ENCODE results near the gene WDR64.
A peak's percentile ranks its signal among the peaks of the same experiment; 100 is the strongest.

WDR64 gene

GRCh38 chr1:241817331-241817792 is 165.3 kb downstream of the WDR64 start:
- ATAC-seq = no peak
- TF ChIP-seq PATZ1 (CRISPR knock-in tag; IDR thresholded peaks at IDR 0.05; ENCODE audit: borderline replicate concordance) (no peak), ZC3H10 (CRISPR knock-in tag; IDR thresholded peaks at IDR 0.05) (no peak), ISL1 (CRISPR knock-in tag; IDR thresholded peaks at IDR 0.05) (peak; percentile 48)

- no peak for ATAC-seq
- no peak for TF ChIP-seq BACH2 (CRISPR knock-in tag; IDR thresholded peaks at IDR 0.05; ENCODE audit: borderline replicate concordance)
- no peak for TF ChIP-seq OSR1 (CRISPR knock-in tag; IDR thresholded peaks at IDR 0.05)
- no peak for TF ChIP-seq GLIS3 (CRISPR knock-in tag; IDR thresholded peaks at IDR 0.05)
- TF ChIP-seq PPARA (CRISPR knock-in tag; IDR thresholded peaks at IDR 0.05; ENCODE audit: borderline replicate concordance) = no peak
- no peak for TF ChIP-seq ZFP30 (CRISPR knock-in tag; IDR thresholded peaks at IDR 0.05)
- TF ChIP-seq SNAI2 (CRISPR knock-in tag; IDR thresholded peaks at IDR 0.05) = no peak
- TF ChIP-seq CSRNP3 (CRISPR knock-in tag; IDR thresholded peaks at IDR 0.05) = no peak
- TF ChIP-seq ESRRG (CRISPR knock-in tag; IDR thresholded peaks at IDR 0.05) = no peak
- TF ChIP-seq TCF4 (CRISPR knock-in tag; IDR thresholded peaks at IDR 0.05; ENCODE audit: borderline replicate concordance) = no peak
- TF ChIP-seq TSHZ2 (CRISPR knock-in tag; IDR thresholded peaks at IDR 0.05) = no peak
- TF ChIP-seq RARB (CRISPR knock-in tag; IDR thresholded peaks at IDR 0.05) = no peak
- TF ChIP-seq ZFP3 (CRISPR knock-in tag; IDR thresholded peaks at IDR 0.05) = no peak
- no peak for TF ChIP-seq ISL1 (CRISPR knock-in tag; IDR thresholded peaks at IDR 0.05)
- TF ChIP-seq ZNF8 (CRISPR knock-in tag; IDR thresholded peaks at IDR 0.05) = no peak
- TF ChIP-seq ZNF70 (CRISPR knock-in tag; IDR thresholded peaks at IDR 0.05) = no peak
- TF ChIP-seq ZNF565 (CRISPR knock-in tag; conservative IDR thresholded peaks at IDR 0.05; ENCODE audit: low read depth) = no peak
- TF ChIP-seq CREB5 (CRISPR knock-in tag; IDR thresholded peaks at IDR 0.05; ENCODE audit: low read depth) = no peak
These were observed 166.0 kb downstream of the WDR64 start for GRCh38 chr1:241817956-241818612.

GRCh38 chr1:241819340-241819866 is 167.3 kb downstream of the WDR64 start:
- ATAC-seq = no peak

More at GRCh38 chr1:241819340-241819866, 167.3 kb downstream of the WDR64 start:
- TF ChIP-seq ZFP3 (CRISPR knock-in tag; IDR thresholded peaks at IDR 0.05) = no peak
- no peak for TF ChIP-seq ZNF565 (CRISPR knock-in tag; conservative IDR thresholded peaks at IDR 0.05; ENCODE audit: low read depth)
- no peak for TF ChIP-seq ZNF70 (CRISPR knock-in tag; IDR thresholded peaks at IDR 0.05)
- TF ChIP-seq ESRRG (CRISPR knock-in tag; IDR thresholded peaks at IDR 0.05) = no peak
- TF ChIP-seq CREB5 (CRISPR knock-in tag; IDR thresholded peaks at IDR 0.05; ENCODE audit: low read depth) = no peak
- TF ChIP-seq PPARA (CRISPR knock-in tag; IDR thresholded peaks at IDR 0.05; ENCODE audit: borderline replicate concordance) = no peak
- no peak for TF ChIP-seq SNAI2 (CRISPR knock-in tag; IDR thresholded peaks at IDR 0.05)
- no peak for TF ChIP-seq ARNTL (CRISPR knock-in tag; IDR thresholded peaks at IDR 0.05; ENCODE audit: borderline replicate concordance, low read depth)
- no peak for TF ChIP-seq BACH2 (CRISPR knock-in tag; IDR thresholded peaks at IDR 0.05; ENCODE audit: borderline replicate concordance)
- TF ChIP-seq PATZ1 (CRISPR knock-in tag; IDR thresholded peaks at IDR 0.05; ENCODE audit: borderline replicate concordance) = no peak
- TF ChIP-seq POU6F1 (CRISPR knock-in tag; IDR thresholded peaks at IDR 0.05; ENCODE audit: borderline replicate concordance, low read depth) = no peak
- TF ChIP-seq TOX (CRISPR knock-in tag; IDR thresholded peaks at IDR 0.05; ENCODE audit: borderline replicate concordance) = no peak
- no peak for TF ChIP-seq TCF4 (CRISPR knock-in tag; IDR thresholded peaks at IDR 0.05; ENCODE audit: borderline replicate concordance)
- TF ChIP-seq OSR1 (CRISPR knock-in tag; IDR thresholded peaks at IDR 0.05) = no peak
- no peak for TF ChIP-seq ZNF8 (CRISPR knock-in tag; IDR thresholded peaks at IDR 0.05)
